Trophoblast cell (in vitro differentiated cells and primary cell): ENCODE data around the gene CUX1.

Experiments
- DNase-seq, 2 donors: peaks; one replicate each; pipeline ENCODE4 v3.0.0-alpha.2; 2016
- H2AFZ ChIP-seq: 2 replicates; pipeline ENCODE4 v1.6.1; 2013; ENCODE audit warnings: low read length, moderate library complexity, mild to moderate bottlenecking; ENCODE audit not compliant: insufficient read depth, poor library complexity
- H2AK5ac ChIP-seq: 2 replicates; pipeline ENCODE4 v1.6.1; 2013; ENCODE audit warnings: mild to moderate bottlenecking, low read length
- H2BK120ac ChIP-seq: 2 replicates; pipeline ENCODE4 v1.6.1; 2013; ENCODE audit warnings: low read length, mild to moderate bottlenecking, moderate library complexity; ENCODE audit not compliant: insufficient read depth, poor library complexity
- H2BK12ac ChIP-seq: 2 replicates; pipeline ENCODE4 v1.6.1; 2013; ENCODE audit warnings: mild to moderate bottlenecking, low read length, moderate library complexity
- H2BK5ac ChIP-seq: 2 replicates; pipeline ENCODE4 v1.6.1; 2013; ENCODE audit warnings: low read length, low read depth, moderate library complexity, mild to moderate bottlenecking; ENCODE audit not compliant: poor library complexity
- H3K14ac ChIP-seq: 2 replicates; pipeline ENCODE4 v1.6.1; 2013; ENCODE audit warnings: mild to moderate bottlenecking, low read length
- H3K18ac ChIP-seq: 2 replicates; pipeline ENCODE4 v1.6.1; 2013; ENCODE audit warnings: mild to moderate bottlenecking, low read length
- H3K23ac ChIP-seq: 2 replicates; pipeline ENCODE4 v1.6.1; 2013; ENCODE audit warnings: low read length
- H3K27ac ChIP-seq: 2 replicates; pipeline ENCODE4 v1.5.1; 2013; ENCODE audit warnings: low read depth, mild to moderate bottlenecking, inconsistent platforms, low read length, moderate library complexity
- H3K27me3 ChIP-seq: 2 replicates; pipeline ENCODE4 v1.6.1; 2013; ENCODE audit warnings: inconsistent platforms, mild to moderate bottlenecking, low read length, moderate library complexity; ENCODE audit not compliant: insufficient read depth
- H3K36me3 ChIP-seq, 2 experiments: 1 replicate in 1 of 2; 2 replicates in 1 of 2; pipeline ENCODE4 v1.6.1; 2013; ENCODE audit warnings: low read length in 2 of 2, mild to moderate bottlenecking in 2 of 2, moderate library complexity in 1 of 2; ENCODE audit not compliant: insufficient read depth in 2 of 2, control insufficient read depth in 1 of 2
- H3K4ac ChIP-seq: 2 replicates; pipeline ENCODE4 v1.6.1; 2013; ENCODE audit warnings: low read depth, mild to moderate bottlenecking, low read length, moderate library complexity
- H3K4me1 ChIP-seq, 2 experiments: 1 replicate in 1 of 2; 2 replicates in 1 of 2; pipeline ENCODE4 v1.6.1; 2013; ENCODE audit warnings: low read length in 2 of 2, mild to moderate bottlenecking in 2 of 2, moderate library complexity in 1 of 2; ENCODE audit not compliant: insufficient read depth in 2 of 2, control insufficient read depth in 1 of 2
- H3K4me2 ChIP-seq: 2 replicates; pipeline ENCODE4 v1.6.1; 2013; ENCODE audit warnings: inconsistent platforms, mild to moderate bottlenecking, low read length, moderate library complexity
- H3K4me3 ChIP-seq: 2 replicates; pipeline ENCODE4 v1.5.1; 2013; ENCODE audit warnings: mild to moderate bottlenecking, low read depth, low read length, inconsistent platforms
- H3K79me1 ChIP-seq: one replicate; pipeline ENCODE4 v1.6.1; 2013; ENCODE audit warnings: low read length
- H3K79me2 ChIP-seq: 2 replicates; pipeline ENCODE4 v1.6.1; 2013; ENCODE audit warnings: low read length, mild to moderate bottlenecking; ENCODE audit not compliant: control insufficient read depth, insufficient read depth, poor library complexity
- H3K9ac ChIP-seq: 2 replicates; pipeline ENCODE4 v1.6.1; 2013; ENCODE audit warnings: mild to moderate bottlenecking, low read length
- H3K9me3 ChIP-seq: 2 replicates; pipeline ENCODE4 v1.6.1; 2013; ENCODE audit warnings: low read depth, mild to moderate bottlenecking, control low read depth, inconsistent platforms, low read length; ENCODE audit not compliant: insufficient read depth
- H4K12ac ChIP-seq: 2 replicates; pipeline ENCODE4 v1.6.1; 2013; ENCODE audit warnings: low read depth, mild to moderate bottlenecking, low read length, moderate library complexity
- H4K8ac ChIP-seq: 2 replicates; pipeline ENCODE4 v1.6.1; 2013; ENCODE audit warnings: low read depth, mild to moderate bottlenecking, low read length, moderate library complexity
- H4K91ac ChIP-seq: one replicate; pipeline ENCODE4 v1.6.1; 2013; ENCODE audit warnings: low read depth, mild to moderate bottlenecking, low read length, moderate library complexity
- WGBS: extraction: QIAGEN DNeasy Blood & Tissue Kit; methylation state at CpG from one replicate; pipeline ENCODE4 v1.1.7; 2013; ENCODE audit warnings: missing lambda C conversion rate; ENCODE audit not compliant: insufficient read length, insufficient coverage; ENCODE audit errors: extremely low coverage; 5-methylcytosine and 5-hydroxymethylcytosine counted together

CUX1 gene

GRCh38 chr7:101951757-101952156 lies 134.3 kb downstream of the CUX1 start:
- no peak overlapping the region for H2AK5ac ChIP-seq
- WGBS = no CpG with 5 or more reads among the region's 6 CpGs
- no peak overlapping the region for H2BK5ac ChIP-seq

DNA sequence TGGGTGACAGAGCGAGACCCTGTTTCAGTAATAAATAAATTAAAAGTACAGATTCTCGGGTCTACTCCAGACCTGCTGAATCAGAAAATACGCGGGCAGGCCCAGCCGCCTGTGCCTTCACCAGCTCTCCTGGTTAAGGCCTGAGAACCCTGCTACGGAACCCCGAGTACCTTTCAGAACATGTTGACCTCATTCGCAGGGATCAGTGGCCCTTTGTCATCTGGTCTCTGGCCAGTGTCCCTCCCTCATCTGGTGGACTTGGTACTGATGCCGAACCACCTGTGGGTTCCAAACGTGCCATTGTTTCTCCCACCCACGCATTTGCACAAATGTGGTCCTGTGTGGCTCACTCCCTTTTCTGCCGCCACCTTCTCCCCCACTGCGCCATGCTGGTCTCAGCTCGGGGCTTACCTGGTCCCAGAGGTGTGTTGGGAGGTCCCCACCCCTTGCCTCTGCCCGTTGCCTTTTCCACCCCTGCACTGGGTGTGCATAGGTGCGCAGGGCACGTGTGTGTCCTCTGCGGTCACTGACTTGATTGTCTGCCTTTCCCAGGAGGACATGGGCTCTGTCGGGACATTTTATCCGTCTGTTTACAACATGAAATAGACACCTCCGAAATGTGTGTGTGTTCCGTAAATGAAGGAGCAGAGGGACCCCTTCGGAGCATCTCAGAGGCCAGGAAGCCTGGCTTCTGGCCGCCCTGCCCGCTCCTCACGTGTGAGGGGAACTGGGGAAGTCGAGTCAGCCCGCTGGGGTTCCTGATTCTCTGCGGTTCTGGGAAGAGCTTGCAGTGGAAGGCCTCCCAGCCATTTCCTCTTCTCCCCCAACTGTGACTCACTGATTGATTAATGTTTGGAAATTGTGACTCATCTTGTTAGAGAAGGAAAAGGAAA lies 135.2 kb downstream of the CUX1 start:
- peak overlapping the region; percentile 31 for H2BK120ac ChIP-seq
- peak overlapping the region; percentile 0 for H4K12ac ChIP-seq
- peak overlapping the region; percentile 10 for H2AK5ac ChIP-seq
- peak overlapping the region; percentile 19 for H3K4ac ChIP-seq
- H3K18ac ChIP-seq = peak overlapping the region; percentile 76
- H3K23ac ChIP-seq = no peak overlapping the region
- peak overlapping the region; percentile 84 for H4K91ac ChIP-seq
- no peak overlapping the region for H3K4me2 ChIP-seq
- peaks cover 4% of the 10 kb centered on the region for H3K79me2 ChIP-seq
- H2AFZ ChIP-seq = no peak overlapping the region
- H3K27ac ChIP-seq = peak overlapping the region; percentile 4
- H3K27me3 ChIP-seq = no peaks in the 10 kb centered on the region
- peak overlapping the region; percentile 55 for H2BK5ac ChIP-seq
- peaks cover 2% of the 10 kb centered on the region for H3K79me1 ChIP-seq
- peak overlapping the region; percentile 4 for H3K4me3 ChIP-seq
- no peaks in the 10 kb centered on the region for H3K9me3 ChIP-seq
- H3K4me1 ChIP-seq = peaks cover 8 to 11% of the 10 kb centered on the region in 2 experiments
- DNase-seq = peak in 1 of 2 donors; percentile 40
- no peak overlapping the region for H3K9ac ChIP-seq
- H2BK12ac ChIP-seq = peak overlapping the region; percentile 80
- H3K36me3 ChIP-seq = peaks cover 0 to 2% of the 10 kb centered on the region in 2 experiments
- H4K8ac ChIP-seq = no peak overlapping the region
- no CpG with 5 or more reads among the region's 29 CpGs for WGBS
- H3K14ac ChIP-seq = peak overlapping the region; percentile 72

More at GRCh38 chr7:101951757-101952156, 134.3 kb downstream of the CUX1 start:
- no peak overlapping the region for H3K14ac ChIP-seq
- no peak overlapping the region for H2BK12ac ChIP-seq
- no peak overlapping the region for H2AFZ ChIP-seq
- peaks cover 4% of the 10 kb centered on the region for H3K79me2 ChIP-seq
- H3K79me1 ChIP-seq = peaks cover 2% of the 10 kb centered on the region
- no peak overlapping the region for H3K4ac ChIP-seq
- H4K91ac ChIP-seq = no peak overlapping the region
- H3K36me3 ChIP-seq = peaks cover 0 to 2% of the 10 kb centered on the region in 2 experiments
- H3K27ac ChIP-seq = no peak overlapping the region
- DNase-seq = peak; percentile 72 to 84
- H4K12ac ChIP-seq = no peak overlapping the region
- H3K4me1 ChIP-seq = peaks cover 8 to 11% of the 10 kb centered on the region in 2 experiments
- H4K8ac ChIP-seq = no peak overlapping the region
- no peak overlapping the region for H3K4me2 ChIP-seq
- no peak overlapping the region for H3K9ac ChIP-seq
- H3K9me3 ChIP-seq = no peaks in the 10 kb centered on the region
- no peak overlapping the region for H3K4me3 ChIP-seq
- H2BK120ac ChIP-seq = no peak overlapping the region
- H3K27me3 ChIP-seq = no peaks in the 10 kb centered on the region
- H3K18ac ChIP-seq = no peak overlapping the region
- H3K23ac ChIP-seq = no peak overlapping the region

GRCh38 chr7:101953248-101953819 lies 135.9 kb downstream of the CUX1 start:
- WGBS = no CpG with 5 or more reads among the region's 14 CpGs
- no peak overlapping the region for H3K23ac ChIP-seq
- H3K4ac ChIP-seq = no peak overlapping the region
- no peak overlapping the region for H2AK5ac ChIP-seq
- H3K14ac ChIP-seq = no peak overlapping the region
- H4K12ac ChIP-seq = no peak overlapping the region
- no peaks in the 10 kb centered on the region for H3K27me3 ChIP-seq
- no peak overlapping the region for H3K9ac ChIP-seq
- no peak overlapping the region for H4K91ac ChIP-seq
- H3K4me3 ChIP-seq = no peak overlapping the region
- H2BK12ac ChIP-seq = no peak overlapping the region
- H3K36me3 ChIP-seq = peaks cover 0 to 2% of the 10 kb centered on the region in 2 experiments
- peak overlapping the region; percentile 17 for H3K4me2 ChIP-seq
- no peak overlapping the region for H3K18ac ChIP-seq
- H4K8ac ChIP-seq = no peak overlapping the region
- no peak overlapping the region for H2BK5ac ChIP-seq
- H3K27ac ChIP-seq = peak overlapping the region; percentile 58
- H3K79me1 ChIP-seq = peaks cover 2% of the 10 kb centered on the region
- no peak overlapping the region for H2BK120ac ChIP-seq
- no peak overlapping the region for H2AFZ ChIP-seq
- peak in 1 of 2 donors; percentile 30 for DNase-seq
- peaks cover 8 to 14% of the 10 kb centered on the region in 2 experiments for H3K4me1 ChIP-seq
- H3K79me2 ChIP-seq = peaks cover 2% of the 10 kb centered on the region
- H3K9me3 ChIP-seq = no peaks in the 10 kb centered on the region

GRCh38 chr7:101954499-101954898 lies 137.1 kb downstream of the CUX1 start:
- H4K12ac ChIP-seq = no peak overlapping the region
- H2BK12ac ChIP-seq = no peak overlapping the region
- H3K9me3 ChIP-seq = no peaks in the 10 kb centered on the region
- H3K27me3 ChIP-seq = no peaks in the 10 kb centered on the region
- H3K4me3 ChIP-seq = no peak overlapping the region
- H3K18ac ChIP-seq = peak overlapping the region; percentile 2
- no CpG with 5 or more reads among the region's 5 CpGs for WGBS
- peaks cover 2% of the 10 kb centered on the region for H3K79me2 ChIP-seq
- H3K9ac ChIP-seq = no peak overlapping the region
- no peak overlapping the region for H3K4me2 ChIP-seq
- no peak overlapping the region for H2AFZ ChIP-seq
- no peak overlapping the region for H3K23ac ChIP-seq
- no peak overlapping the region for H3K14ac ChIP-seq
- peaks cover 8 to 14% of the 10 kb centered on the region in 2 experiments for H3K4me1 ChIP-seq
- H3K79me1 ChIP-seq = peaks cover 2% of the 10 kb centered on the region
- H2AK5ac ChIP-seq = no peak overlapping the region
- H3K4ac ChIP-seq = no peak overlapping the region
- no peak overlapping the region for H4K8ac ChIP-seq
- no peak overlapping the region for H3K27ac ChIP-seq
- H4K91ac ChIP-seq = no peak overlapping the region
- no peak for DNase-seq
- H3K36me3 ChIP-seq = peaks cover 0 to 2% of the 10 kb centered on the region in 2 experiments
- H2BK120ac ChIP-seq = no peak overlapping the region
- H2BK5ac ChIP-seq = no peak overlapping the region
